Subcutaneous abdominal adipose tissue (tissue), 5 donors: ENCODE data around the gene PRELID1.

Experiments used
- H3K27ac ChIP-seq: one replicate; pipeline ENCODE4 v1.7.0; 2013; ENCODE audit warnings: low read depth, mild to moderate bottlenecking, inconsistent platforms, low read length, moderate library complexity
- H3K27me3 ChIP-seq, 5 donors: one replicate each; pipeline ENCODE4 v1.7.0; 2013; ENCODE audit warnings: low read length in 5 of 5, inconsistent platforms in 1 of 5; ENCODE audit not compliant: control insufficient read depth in 5 of 5, insufficient read depth in 4 of 5
- H3K36me3 ChIP-seq, 5 donors: one replicate each; pipeline ENCODE4 v1.7.0; 2013; ENCODE audit warnings: low read length in 5 of 5; ENCODE audit not compliant: control insufficient read depth in 5 of 5, insufficient read depth in 5 of 5
- H3K4me1 ChIP-seq, 5 donors: one replicate each; pipeline ENCODE4 v1.7.0; 2013; ENCODE audit warnings: low read length in 5 of 5, mild to moderate bottlenecking in 3 of 5, moderate library complexity in 1 of 5; ENCODE audit not compliant: control insufficient read depth in 5 of 5, insufficient read depth in 5 of 5
- H3K4me3 ChIP-seq, 5 donors: one replicate each; pipeline ENCODE4 v1.7.0; 2013; ENCODE audit warnings: low read length in 5 of 5, low read depth in 1 of 5
- H3K9ac ChIP-seq, 5 donors: one replicate each; pipeline ENCODE4 v1.7.0; 2013; ENCODE audit warnings: low read length in 5 of 5, mild to moderate bottlenecking in 4 of 5, moderate library complexity in 3 of 5
- H3K9me3 ChIP-seq, 5 donors: one replicate each; pipeline ENCODE4 v1.7.0; 2013; ENCODE audit warnings: low read length in 5 of 5; ENCODE audit not compliant: control insufficient read depth in 5 of 5
- donor health status: healthy.
- donor health status: healthy.
- donor health status: healthy.
- donor health status: healthy.
- donor health status: healthy.

The PRELID1 gene

GRCh38 chr5:177346820-177347219 is 43.2 kb downstream of the PRELID1 start:
- Histone ChIP-seq H3K4me3 (no peak overlapping the region), H3K4me1 (peaks cover 12 to 25% (median 24%) of the 10 kb centered on the region in 5 donors), H3K36me3 (peaks cover 6 to 32% (median 13%) of the 10 kb centered on the region in 5 donors), H3K9me3 (no peaks in the 10 kb centered on the region), H3K27ac (no peak overlapping the region), H3K27me3 (no peaks in the 10 kb centered on the region), H3K9ac (no peak overlapping the region)

GRCh38 chr5:177347699-177348098 is 44.1 kb downstream of the PRELID1 start:
- no peaks in the 10 kb centered on the region for H3K9me3 ChIP-seq
- H3K9ac ChIP-seq, result no peak overlapping the region
- peaks cover 12 to 31% (median 30%) of the 10 kb centered on the region in 5 donors for H3K4me1 ChIP-seq
- no peak overlapping the region for H3K4me3 ChIP-seq
- H3K36me3 ChIP-seq, result peaks cover 4 to 31% (median 13%) of the 10 kb centered on the region in 5 donors
- no peak overlapping the region for H3K27ac ChIP-seq
- H3K27me3 ChIP-seq, result no peaks in the 10 kb centered on the region

- no peak overlapping the region for H3K27ac ChIP-seq
- no peaks in the 10 kb centered on the region for H3K9me3 ChIP-seq
- no peak overlapping the region for H3K9ac ChIP-seq
- H3K4me3 ChIP-seq, result no peak overlapping the region
- H3K27me3 ChIP-seq, result no peaks in the 10 kb centered on the region
- peaks cover 4 to 25% (median 10%) of the 10 kb centered on the region in 5 donors for H3K36me3 ChIP-seq
- peaks cover 12 to 31% (median 30%) of the 10 kb centered on the region in 5 donors for H3K4me1 ChIP-seq
Observed at GRCh38 chr5:177349362-177349647, 45.7 kb downstream of the PRELID1 start.

- H3K4me1 ChIP-seq, result peaks cover 12 to 31% (median 30%) of the 10 kb centered on the region in 5 donors
- peaks cover 4 to 25% (median 10%) of the 10 kb centered on the region in 5 donors for H3K36me3 ChIP-seq
- no peaks in the 10 kb centered on the region for H3K9me3 ChIP-seq
- H3K27me3 ChIP-seq, result no peaks in the 10 kb centered on the region
- H3K4me3 ChIP-seq, result peak overlapping the region in 4 of 5 donors; percentile 51 to 100 (median 94)
- no peak overlapping the region for H3K27ac ChIP-seq
- H3K9ac ChIP-seq, result peak overlapping the region in 2 of 5 donors; percentile 99 to 100
Observed at GRCh38 chr5:177349762-177350161, 46.2 kb downstream of the PRELID1 start.

- H3K36me3 ChIP-seq, result peaks cover 4 to 20% (median 10%) of the 10 kb centered on the region in 5 donors
- H3K4me1 ChIP-seq, result peaks cover 12 to 34% (median 30%) of the 10 kb centered on the region in 5 donors
Observed at GRCh38 chr5:177350776-177351391, 47.3 kb downstream of the PRELID1 start.

GRCh38 chr5:177351392-177352329 is 48.1 kb downstream of the PRELID1 start, which contains the start of gene LMAN2:
TSS of gene LMAN2 (minus strand) at chr5:177351668. CDS start at chr5:177351647, 21 bp downstream.
- Histone ChIP-seq H3K9ac (peak within 1 kb of the TSS; percentile 95 to 100 (median 99)), H3K27ac (peak within 1 kb of the TSS; percentile 92), H3K27me3 (no peaks in the 10 kb centered on the region), H3K4me1 (peaks cover 12 to 37% (median 30%) of the 10 kb centered on the region in 5 donors), H3K36me3 (peaks cover 0 to 17% (median 10%) of the 10 kb centered on the region in 5 donors), H3K9me3 (peaks cover 0 to 3% (median 0%) of the 10 kb centered on the region in 5 donors), H3K4me3 (peak within 1 kb of the TSS; percentile 88 to 100 (median 100))

More at GRCh38 chr5:177350776-177351391, 47.3 kb downstream of the PRELID1 start:
- peak overlapping the region; percentile 88 to 100 (median 100) for H3K4me3 ChIP-seq
- H3K9ac ChIP-seq, result peak overlapping the region; percentile 95 to 100 (median 99)
- no peaks in the 10 kb centered on the region for H3K27me3 ChIP-seq
- peak overlapping the region; percentile 92 for H3K27ac ChIP-seq
- peaks cover 0 to 3% (median 0%) of the 10 kb centered on the region in 5 donors for H3K9me3 ChIP-seq

- H3K4me1 ChIP-seq, result peaks cover 10 to 52% (median 40%) of the 10 kb centered on the region in 5 donors
- H3K9ac ChIP-seq, result no peak overlapping the region
- H3K27me3 ChIP-seq, result peaks cover 0 to 6% (median under 1%) of the 10 kb centered on the region in 5 donors
- peaks cover 0 to 10% (median 2%) of the 10 kb centered on the region in 5 donors for H3K36me3 ChIP-seq
- H3K4me3 ChIP-seq, result no peak overlapping the region
- no peak overlapping the region for H3K27ac ChIP-seq
- H3K9me3 ChIP-seq, result peaks cover 0 to 3% (median 0%) of the 10 kb centered on the region in 5 donors
Observed at GRCh38 chr5:177353093-177353492, 49.5 kb downstream of the PRELID1 start.

GRCh38 chr5:177354256-177354655 is 50.7 kb downstream of the PRELID1 start:
- Histone ChIP-seq H3K4me1 (peaks cover 7 to 58% (median 41%) of the 10 kb centered on the region in 5 donors), H3K4me3 (no peak overlapping the region), H3K9ac (no peak overlapping the region)

GRCh38 chr5:177354711-177355110 is 51.1 kb downstream of the PRELID1 start:
- Histone ChIP-seq H3K9ac (no peak overlapping the region), H3K9me3 (peaks cover 0 to 3% (median 0%) of the 10 kb centered on the region in 5 donors), H3K4me3 (no peak overlapping the region), H3K27me3 (peaks cover 0 to 11% (median 9%) of the 10 kb centered on the region in 5 donors), H3K27ac (no peak overlapping the region), H3K36me3 (peaks cover 0 to 5% (median 0%) of the 10 kb centered on the region in 5 donors), H3K4me1 (peaks cover 5 to 54% (median 38%) of the 10 kb centered on the region in 5 donors)

More at GRCh38 chr5:177354256-177354655, 50.7 kb downstream of the PRELID1 start:
- Histone ChIP-seq H3K36me3 (peaks cover 0 to 7% (median under 1%) of the 10 kb centered on the region in 5 donors), H3K9me3 (peaks cover 0 to 3% (median 0%) of the 10 kb centered on the region in 5 donors), H3K27ac (no peak overlapping the region), H3K27me3 (peaks cover 0 to 11% (median 6%) of the 10 kb centered on the region in 5 donors)
